A673 (cell line): ENCODE data around the gene CCDC141. TPM values are rescaled to one million over a fixed set of nuclear protein-coding genes. Genes with fewer than 3 reads are reported as not detected.
"Not testable (repeated sequence)": the region's sequence is repeated elsewhere in the genome, so short reads cannot be mapped to it uniquely, and the experiment has no call there.

Source experiments
- BruUV-seq: library from RNA; stranded (reverse); fragments of 400-500 nt; replicated peaks from 2 replicates; lab custom pipeline; 2021; lab: Mats Ljungman, UMichigan
- CTCF ChIA-PET: fragments of 300-600 bp; sonication (Branson Sonifier 250); formaldehyde crosslinking; loops from one replicate; lab custom pipeline; 2022; ENCODE audit warnings: antibody characterized with exemption; lab: Charles Lee
- POLR2A ChIA-PET: fragments of 300-600 bp; sonication (Branson Sonifier 250); formaldehyde crosslinking; loops from one replicate; lab custom pipeline; 2022; ENCODE audit warnings: antibody characterized with exemption; ENCODE audit not compliant: low non-redundant PET; lab: Charles Lee
- DNase-seq: peaks from one replicate; pipeline ENCODE4 v3.0.0-alpha.2; 2015; ENCODE audit warnings: low spot score
- H3K27ac ChIP-seq: fragments of 200-600 bp; sonication (generic); 2 replicates; pipeline ENCODE4 v1.5.1; 2016; ENCODE audit warnings: mixed run types, low read depth, mild to moderate bottlenecking, mixed read lengths, antibody characterized with exemption, low read length; ENCODE audit not compliant: poor library complexity, severe bottlenecking
- H3K27me3 ChIP-seq: fragments of 200-600 bp; sonication (generic); replicated peaks from 2 replicates; pipeline ENCODE4 v1.6.1; 2017; ENCODE audit warnings: mixed run types, low read depth, mild to moderate bottlenecking, mixed read lengths, antibody characterized with exemption, low read length; ENCODE audit not compliant: insufficient read depth, poor library complexity
- H3K36me3 ChIP-seq: fragments of 200-600 bp; sonication (generic); 2 replicates; pipeline ENCODE4 v1.6.1; 2016; ENCODE audit warnings: mixed run types, mild to moderate bottlenecking, mixed read lengths, antibody characterized with exemption, low read length; ENCODE audit not compliant: insufficient read depth, poor library complexity, severe bottlenecking
- H3K4me1 ChIP-seq: fragments of 200-600 bp; sonication (generic); 2 replicates; pipeline ENCODE4 v1.6.1; 2017; ENCODE audit warnings: mixed run types, mild to moderate bottlenecking, mixed read lengths, antibody characterized with exemption, low read length; ENCODE audit not compliant: insufficient read depth, poor library complexity, severe bottlenecking
- H3K4me3 ChIP-seq: fragments of 200-600 bp; sonication (generic); 2 replicates; pipeline ENCODE4 v1.5.1; 2016; ENCODE audit warnings: low read depth, mixed run types, mild to moderate bottlenecking, mixed read lengths, low read length; ENCODE audit not compliant: poor library complexity, severe bottlenecking
- H3K9me3 ChIP-seq: fragments of 200-600 bp; sonication (generic); 2 replicates; pipeline ENCODE4 v1.6.1; 2016; ENCODE audit warnings: mixed run types, low read depth, mild to moderate bottlenecking, mixed read lengths, antibody characterized with exemption, low read length; ENCODE audit not compliant: poor library complexity, severe bottlenecking
- EZH2 ChIP-seq: fragments of 200-600 bp; sonication (generic); IDR thresholded peaks from 2 replicates; pipeline ENCODE4 v1.6.1; 2017; ENCODE audit warnings: borderline replicate concordance, low read depth, mild to moderate bottlenecking, mixed read lengths, antibody characterized with exemption, low read length; ENCODE audit not compliant: poor library complexity, severe bottlenecking
- intact Hi-C: fragments of 100-400 bp; cut with micrococcal nuclease; formaldehyde crosslinking; loops from one replicate; pipeline ENCODE4 v1.10.0; 2022; ENCODE audit not compliant: unreplicated experiment
- total RNA-seq: library from RNA; stranded (reverse); gene quantifications from 2 replicates; pipeline ENCODE4 v1.2.3, GENCODE V29; 2021
- TF ChIP-seq, protein P1 (sequence below): fragments of 300-800, 200-600 bp; sonication (generic); conservative IDR thresholded peaks from 2 replicates; pipeline ENCODE4 v1.5.1; 2017; ENCODE audit warnings: low read depth, mild to moderate bottlenecking, antibody characterized with exemption, low read length, moderate library complexity, mixed read lengths

Gene CCDC141
- total RNA-seq, 1 experiment from 2014 or later = not detected

DNA sequence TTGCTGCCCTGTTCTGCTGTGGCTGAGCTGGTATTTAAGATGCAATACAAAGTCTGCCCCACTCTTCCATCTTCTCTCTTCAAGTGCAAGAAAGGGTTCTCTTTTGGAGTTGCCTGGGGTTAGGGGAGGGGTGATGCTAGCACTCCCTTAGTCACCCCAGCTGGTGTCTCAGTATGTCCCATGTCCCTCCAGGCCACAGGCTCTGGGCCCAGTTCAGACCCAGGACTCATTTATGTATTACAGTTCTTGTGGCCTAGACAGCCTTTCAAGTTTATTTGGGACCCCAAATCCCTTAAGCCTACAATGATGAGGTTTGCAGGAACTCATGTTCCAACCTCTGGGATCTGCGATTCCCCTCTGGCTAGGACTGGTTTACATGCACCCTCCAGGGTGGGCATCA is 47.2 kb upstream of the CCDC141 start:
- H3K4me1 ChIP-seq = no peaks in the 10 kb centered on the region
- TF ChIP-seq, protein P1, sequence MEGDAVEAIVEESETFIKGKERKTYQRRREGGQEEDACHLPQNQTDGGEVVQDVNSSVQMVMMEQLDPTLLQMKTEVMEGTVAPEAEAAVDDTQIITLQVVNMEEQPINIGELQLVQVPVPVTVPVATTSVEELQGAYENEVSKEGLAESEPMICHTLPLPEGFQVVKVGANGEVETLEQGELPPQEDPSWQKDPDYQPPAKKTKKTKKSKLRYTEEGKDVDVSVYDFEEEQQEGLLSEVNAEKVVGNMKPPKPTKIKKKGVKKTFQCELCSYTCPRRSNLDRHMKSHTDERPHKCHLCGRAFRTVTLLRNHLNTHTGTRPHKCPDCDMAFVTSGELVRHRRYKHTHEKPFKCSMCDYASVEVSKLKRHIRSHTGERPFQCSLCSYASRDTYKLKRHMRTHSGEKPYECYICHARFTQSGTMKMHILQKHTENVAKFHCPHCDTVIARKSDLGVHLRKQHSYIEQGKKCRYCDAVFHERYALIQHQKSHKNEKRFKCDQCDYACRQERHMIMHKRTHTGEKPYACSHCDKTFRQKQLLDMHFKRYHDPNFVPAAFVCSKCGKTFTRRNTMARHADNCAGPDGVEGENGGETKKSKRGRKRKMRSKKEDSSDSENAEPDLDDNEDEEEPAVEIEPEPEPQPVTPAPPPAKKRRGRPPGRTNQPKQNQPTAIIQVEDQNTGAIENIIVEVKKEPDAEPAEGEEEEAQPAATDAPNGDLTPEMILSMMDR = no peak
- no peak for TF ChIP-seq EZH2
- no peak overlapping the region for H3K4me3 ChIP-seq
- DNase-seq = no peak
- no peaks in the 10 kb centered on the region for H3K36me3 ChIP-seq
- BruUV-seq = no TSS peak
- no peak overlapping the region for H3K27ac ChIP-seq
- H3K27me3 ChIP-seq = no peaks in the 10 kb centered on the region
- POLR2A ChIA-PET = no interaction called here
- intact Hi-C loops = no loop called here
- CTCF ChIA-PET = no interaction called here
- H3K9me3 ChIP-seq = no peaks in the 10 kb centered on the region

DNA sequence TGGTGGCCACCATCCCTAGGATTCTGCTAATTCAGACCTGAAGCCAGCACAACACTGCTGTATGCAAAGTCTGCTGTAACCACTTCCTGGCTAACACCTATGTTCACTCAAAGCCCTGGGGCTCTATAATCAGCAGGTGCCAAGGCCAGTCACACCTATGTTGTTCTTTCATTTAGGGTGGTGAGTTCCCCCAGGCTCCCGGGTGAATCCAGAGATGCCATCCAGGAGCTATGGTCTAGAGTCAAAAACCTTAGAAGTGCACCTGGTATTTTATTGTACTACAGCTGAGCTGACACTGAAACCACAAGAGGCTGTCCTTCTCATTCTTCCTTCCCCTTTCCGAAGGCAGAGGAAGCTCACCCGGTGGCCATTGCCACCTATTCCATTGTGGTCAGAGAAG is 46.2 kb upstream of the CCDC141 start:
- no peak overlapping the region for H3K4me3 ChIP-seq
- intact Hi-C loops = no loop called here
- H3K36me3 ChIP-seq = no peaks in the 10 kb centered on the region
- ChIA-PET CTCF (no interaction called here), POLR2A (no interaction called here)
- BruUV-seq = no TSS peak
- no peaks in the 10 kb centered on the region for H3K27me3 ChIP-seq
- TF ChIP-seq, protein P1 = no peak
- TF ChIP-seq EZH2 = no peak
- no peak for DNase-seq
- H3K9me3 ChIP-seq = no peaks in the 10 kb centered on the region
- H3K4me1 ChIP-seq = no peaks in the 10 kb centered on the region
- no peak overlapping the region for H3K27ac ChIP-seq

DNA sequence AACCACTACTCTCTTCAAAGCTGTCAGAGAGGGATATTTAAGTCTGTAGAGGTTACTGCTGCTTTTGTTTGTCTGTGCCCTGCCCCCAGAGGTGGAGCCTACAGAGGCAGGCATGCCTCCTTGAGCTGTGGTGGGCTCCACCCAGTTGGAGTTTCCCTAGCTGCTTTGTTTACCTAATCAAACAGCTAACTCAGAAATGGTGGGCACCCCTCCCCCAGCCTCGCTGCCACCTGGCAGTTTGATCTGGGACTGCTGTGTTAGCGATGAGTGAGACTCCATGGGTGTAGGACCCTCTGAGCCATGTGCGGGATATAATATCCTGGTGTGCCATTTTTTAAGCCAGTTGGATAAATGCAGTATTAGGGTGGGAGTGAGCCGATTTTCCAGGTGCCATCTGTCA is 43.0 kb upstream of the CCDC141 start:
- H3K4me1 ChIP-seq, H3K4me3 ChIP-seq, H3K27ac ChIP-seq, POLR2A ChIA-PET, DNase-seq, CTCF ChIA-PET, H3K27me3 ChIP-seq, H3K9me3 ChIP-seq, H3K36me3 ChIP-seq, intact Hi-C loops, BruUV-seq: not testable (repeated sequence)

DNA sequence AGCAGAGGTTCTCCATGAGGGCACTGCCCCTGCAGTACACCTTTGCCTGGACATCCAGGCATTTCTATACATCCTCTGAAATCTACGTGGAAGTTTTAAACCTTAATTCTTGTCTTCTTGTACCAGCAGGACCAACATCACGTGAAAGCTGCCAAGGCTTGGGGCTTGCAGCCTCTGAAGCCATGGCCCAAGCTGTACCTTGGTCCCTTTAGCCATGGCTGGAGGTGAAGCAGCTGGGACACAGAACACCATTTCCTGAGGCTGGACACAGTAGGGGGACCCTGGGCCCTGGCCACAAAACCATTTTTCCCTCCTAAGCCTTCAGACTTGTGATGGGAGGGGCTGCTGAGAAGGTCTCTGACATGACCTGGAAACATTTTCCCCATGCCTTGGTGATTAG is 32.8 kb upstream of the CCDC141 start:
- TF ChIP-seq EZH2 = no peak
- TF ChIP-seq, protein P1 = no peak
- ChIA-PET POLR2A (no interaction called here), CTCF (no interaction called here)
- Histone ChIP-seq H3K27me3 (no peaks in the 10 kb centered on the region), H3K4me1 (no peaks in the 10 kb centered on the region), H3K36me3 (no peaks in the 10 kb centered on the region), H3K9me3 (no peaks in the 10 kb centered on the region), H3K4me3 (no peak overlapping the region), H3K27ac (no peak overlapping the region)
- DNase-seq = no peak
- BruUV-seq = no TSS peak
- intact Hi-C loops = no loop called here
